HepG2 (cell line): ENCODE measurements around the gene ZNF334. TPM values are rescaled to one million over a fixed set of nuclear protein-coding genes. Genes with fewer than 3 reads are reported as not detected.
A peak's percentile ranks its signal among the peaks of the same experiment; 100 is the strongest.

Source experiments
- CHD4 ChIP-seq: fragments of 200-600 bp; sonication (generic); IDR thresholded peaks from 2 replicates; pipeline ENCODE4 v1.7.0; 2017; ENCODE audit warnings: mild to moderate bottlenecking, low read length, borderline replicate concordance
- EHMT2 ChIP-seq: fragments of 200-600 bp; sonication (generic); IDR thresholded peaks from 2 replicates; pipeline ENCODE4 v1.7.0; 2017; ENCODE audit warnings: antibody characterized with exemption, low read depth, low read length, borderline replicate concordance
- FOXK1 ChIP-seq: sonication (generic); formaldehyde crosslinking; IDR thresholded peaks from 2 replicates; pipeline ENCODE4 v1.4.0; 2020; ENCODE audit warnings: low read depth, missing genetic modification reagents, borderline replicate concordance
- GABPA ChIP-seq, 2 experiments: IDR thresholded peaks; 2 replicates each; pipeline ENCODE4 v1.6.1; 2011 to 2016; ENCODE audit warnings: low read depth in 2 of 2, low read length in 1 of 2, missing biosample characterization in 1 of 2, missing genetic modification characterization in 1 of 2
- HNF1B ChIP-seq: sonication (generic); formaldehyde crosslinking; IDR thresholded peaks from 2 replicates; pipeline ENCODE4 v1.5.1; 2020; ENCODE audit warnings: mild to moderate bottlenecking, moderate library complexity, missing genetic modification reagents
- JUN ChIP-seq: sonication (generic); formaldehyde crosslinking; IDR thresholded peaks from 2 replicates; pipeline ENCODE4 v1.4.0; 2020; ENCODE audit warnings: mild to moderate bottlenecking, missing genetic modification reagents
- MIER3 ChIP-seq: IDR thresholded peaks from 2 replicates; pipeline ENCODE4 v1.6.1; 2016; ENCODE audit warnings: missing compliant biosample characterization, borderline replicate concordance
- MZF1 ChIP-seq: sonication (generic); formaldehyde crosslinking; IDR thresholded peaks from 2 replicates; pipeline ENCODE4 v1.8.1; 2023; ENCODE audit warnings: mild to moderate bottlenecking, missing genetic modification reagents, borderline replicate concordance
- NKX3-1 ChIP-seq: sonication (generic); formaldehyde crosslinking; IDR thresholded peaks from 2 replicates; pipeline ENCODE4 v1.5.0; 2020; ENCODE audit warnings: missing genetic modification reagents
- PREB ChIP-seq: sonication (generic); formaldehyde crosslinking; IDR thresholded peaks from 2 replicates; pipeline ENCODE4 v1.4.0; 2020; ENCODE audit warnings: missing genetic modification reagents
- SP4 ChIP-seq: sonication (generic); formaldehyde crosslinking; IDR thresholded peaks from 2 replicates; pipeline ENCODE4 v1.8.1; 2023; ENCODE audit warnings: mild to moderate bottlenecking, missing genetic modification reagents
- TARDBP ChIP-seq: sonication (generic); formaldehyde crosslinking; IDR thresholded peaks from 2 replicates; pipeline ENCODE4 v1.8.0; 2022; ENCODE audit warnings: mild to moderate bottlenecking, missing genetic modification reagents
- TBX3 ChIP-seq: fragments of 450-650 bp; IDR thresholded peaks from 2 replicates; pipeline ENCODE4 v1.6.1; 2017; ENCODE audit warnings: antibody characterized with exemption, mild to moderate bottlenecking, inconsistent platforms, borderline replicate concordance
- ZGPAT ChIP-seq: IDR thresholded peaks from 2 replicates; pipeline ENCODE4 v1.6.1; 2016; ENCODE audit warnings: mild to moderate bottlenecking
- ZNF136 ChIP-seq: sonication (generic); formaldehyde crosslinking; IDR thresholded peaks from 2 replicates; pipeline ENCODE4 v1.8.1; 2022; ENCODE audit warnings: low read depth, mild to moderate bottlenecking, moderate library complexity, missing genetic modification reagents
- ZNF362 ChIP-seq: sonication (generic); formaldehyde crosslinking; IDR thresholded peaks from 2 replicates; pipeline ENCODE4 v1.4.0; 2020; ENCODE audit warnings: missing genetic modification reagents, mild to moderate bottlenecking, borderline replicate concordance
- ZNF513 ChIP-seq: sonication (generic); formaldehyde crosslinking; conservative IDR thresholded peaks from 2 replicates; pipeline ENCODE4 v1.5.0; 2020; ENCODE audit warnings: missing genetic modification reagents
- ZNF850 ChIP-seq: sonication (generic); formaldehyde crosslinking; conservative IDR thresholded peaks from 2 replicates; pipeline ENCODE4 v1.9.0; 2021; ENCODE audit warnings: mild to moderate bottlenecking, missing genetic modification reagents
- polyA plus RNA-seq, 8 experiments: library from polyadenylated mRNA; depleted of rRNA in 3 of 8; stranded (reverse) in 7 of 8; unstranded in 1 of 8; fragments of >200 nt; fragmentation: Illumina TruSeq in 4 of 8; extraction: Trizol in 4 of 8; gene quantifications; 2 replicates each; pipeline versions ENCODE4 v1.2.1 to v1.2.3, GENCODE V29; 2011 to 2016; ENCODE audit warnings: low read depth in 4 of 8, missing spikeins in 1 of 8, mixed read lengths in 1 of 8; ENCODE audit not compliant: insufficient read depth in 1 of 8
- total RNA-seq, 5 experiments: library from RNA; depleted of rRNA; stranded (reverse); fragments of >200 nt; fragmentation: Illumina TruSeq; extraction: Trizol; gene quantifications; 2 replicates each; pipeline ENCODE4 v1.2.3, GENCODE V29; 2016; ENCODE audit warnings: low read depth in 1 of 5

ZNF334 gene
- total and polyA plus RNA-seq, 2 of the 13 experiments (the other 11 are each of a cell fraction or from before 2014, with no cell fraction given): 4.8 to 7.8 TPM

- 0 out of 2 replicates have a peak, but pooled peaks have one; percentile 46 for TF ChIP-seq ZNF513 (CRISPR knock-in tag)
- peak; percentile 25; the same call in 1 of the 2 replicates for TF ChIP-seq CHD4
- TF ChIP-seq SP4: peak; percentile 49; the same call in 1 of the 2 replicates
- TF ChIP-seq FOXK1 (CRISPR knock-in tag): peak; percentile 61; the same call in 1 of the 2 replicates
- TF ChIP-seq MZF1 (CRISPR knock-in tag): 0 out of 2 replicates have a peak, but pooled peaks have one; percentile 14
- no peak for TF ChIP-seq ZNF850
- TF ChIP-seq TARDBP (CRISPR knock-in tag): peak; percentile 84
- TF ChIP-seq ZNF136 (CRISPR knock-in tag): 0 out of 2 replicates have a peak, but pooled peaks have one; percentile 64
- TF ChIP-seq ZGPAT (CRISPR knock-in tag): peak; percentile 79; the same call in 1 of the 2 replicates
- peak; percentile 19; the same call in 1 of the 2 replicates for TF ChIP-seq HNF1B (CRISPR knock-in tag)
- no peak for TF ChIP-seq ZNF362
- peak; percentile 45; the same call in 1 of the 2 replicates for TF ChIP-seq MIER3 (CRISPR knock-in tag)
- no peak for TF ChIP-seq JUN (CRISPR knock-in tag)
- no peak for TF ChIP-seq NKX3-1
- TF ChIP-seq EHMT2: no peak
- peak; percentile 50 for TF ChIP-seq GABPA (IDR thresholded peaks at IDR 0.05; ENCODE audit: low read depth, low read length)
- TF ChIP-seq GABPA (CRISPR knock-in tag; IDR thresholded peaks at IDR 0.05; ENCODE audit: low read depth): peak; percentile 72
- peak; percentile 82; the same call in 1 of the 2 replicates for TF ChIP-seq PREB (CRISPR knock-in tag)
- TF ChIP-seq TBX3: peak; percentile 63; the same call in 1 of the 2 replicates
These were observed 49.2 kb upstream of the ZNF334 start (continued) for GRCh38 chr20:46562373-46563169.
